DND-41 (cell line): ENCODE data around the gene PDZRN4.

Experiments used
- ATAC-seq: fragments of 200-7000 bp; cut with Tn5 transposase; 3 replicates; pipeline ENCODE4 v1.9.1; 2021; ENCODE audit warnings: low read depth; ENCODE audit not compliant: insufficient read depth
- DNase-seq: peaks from one replicate; pipeline ENCODE4 v3.0.0-alpha.2; 2020
- H2AFZ ChIP-seq: 2 replicates; pipeline ENCODE4 v1.6.0; 2012; ENCODE audit warnings: low read depth, low read length
- H3K27ac ChIP-seq: 2 replicates; pipeline ENCODE4 v1.5.1; 2012; ENCODE audit warnings: low read length, inconsistent platforms
- H3K27me3 ChIP-seq: fragments of 200-600 bp; sonication (generic); 2 replicates; pipeline ENCODE4 v1.6.0; 2012; ENCODE audit warnings: low read length, mild to moderate bottlenecking, inconsistent platforms; ENCODE audit not compliant: insufficient read depth, poor library complexity
- H3K36me3 ChIP-seq: 2 replicates; pipeline ENCODE4 v1.5.1; 2012; ENCODE audit warnings: low read length, inconsistent platforms; ENCODE audit not compliant: insufficient read depth
- H3K4me1 ChIP-seq: 2 replicates; pipeline ENCODE4 v1.5.1; 2012; ENCODE audit warnings: mild to moderate bottlenecking, low read length; ENCODE audit not compliant: insufficient read depth
- H3K4me2 ChIP-seq: 2 replicates; pipeline ENCODE4 v1.6.0; 2012; ENCODE audit warnings: mild to moderate bottlenecking, moderate library complexity, low read length, inconsistent platforms; ENCODE audit not compliant: insufficient read depth
- H3K4me3 ChIP-seq, 2 experiments: fragments of 200-600 bp in 1 of 2; shearing (Covaris generic) in 1 of 2; 2 replicates each; pipeline ENCODE4 v1.5.1; 2012 to 2016; ENCODE audit warnings: inconsistent platforms in 2 of 2, low read length in 2 of 2, mild to moderate bottlenecking in 2 of 2, low read depth in 1 of 2, moderate library complexity in 1 of 2
- H3K79me2 ChIP-seq: 2 replicates; pipeline ENCODE4 v1.6.0; 2012; ENCODE audit warnings: low read length, inconsistent platforms; ENCODE audit not compliant: insufficient read depth
- H3K9ac ChIP-seq: 2 replicates; pipeline ENCODE4 v1.6.0; 2012; ENCODE audit warnings: low read depth, mild to moderate bottlenecking, inconsistent platforms, low read length, moderate library complexity
- H3K9me3 ChIP-seq: 2 replicates; pipeline ENCODE4 v1.5.1; 2012; ENCODE audit warnings: low read length, moderate library complexity, mild to moderate bottlenecking, inconsistent platforms; ENCODE audit not compliant: insufficient read depth, severe bottlenecking
- H4K20me1 ChIP-seq: 2 replicates; pipeline ENCODE4 v1.6.0; 2012; ENCODE audit warnings: low read length; ENCODE audit not compliant: insufficient read depth
- EZH2 ChIP-seq: IDR thresholded peaks from 3 replicates; pipeline ENCODE4 v1.6.1; 2012; ENCODE audit warnings: borderline replicate concordance, low read depth, mild to moderate bottlenecking, moderate library complexity, low read length, inconsistent platforms; ENCODE audit not compliant: severe bottlenecking
- TF ChIP-seq, protein P1 (sequence below): IDR thresholded peaks from 2 replicates; pipeline ENCODE4 v1.5.1; 2012; ENCODE audit warnings: borderline replicate concordance, low read length, moderate library complexity, mild to moderate bottlenecking; ENCODE audit not compliant: poor library complexity, severe bottlenecking; ENCODE audit errors: extremely low read depth

The PDZRN4 gene

DNA sequence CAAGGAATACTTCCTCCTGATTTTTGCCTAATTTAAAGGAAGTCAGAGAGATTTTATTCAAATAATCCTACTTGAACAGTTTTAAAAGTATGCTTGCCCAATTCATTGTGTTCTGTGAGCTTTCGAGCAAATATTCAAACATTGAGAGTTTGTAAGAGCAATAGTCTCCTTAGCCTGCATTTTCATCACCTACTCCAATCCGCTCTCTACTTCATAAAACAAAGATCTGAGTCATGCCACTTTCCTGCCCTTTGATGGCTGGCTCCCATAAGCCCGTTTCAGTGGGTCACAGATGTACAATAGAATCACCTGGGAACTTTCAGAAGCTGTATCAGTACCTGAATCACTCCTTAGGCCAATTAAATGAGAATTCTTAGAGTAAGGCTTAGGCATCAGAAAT is 319.2 kb downstream of the PDZRN4 start:
- Histone ChIP-seq H3K4me2 (no peak overlapping the region), H3K4me3 (no peak overlapping the region), H4K20me1 (no peaks in the 10 kb centered on the region), H3K9me3 (no peaks in the 10 kb centered on the region), H3K4me1 (no peaks in the 10 kb centered on the region), H3K27me3 (no peaks in the 10 kb centered on the region), H3K36me3 (no peaks in the 10 kb centered on the region), H3K9ac (no peak overlapping the region), H2AFZ (no peak overlapping the region), H3K27ac (no peak overlapping the region), H3K79me2 (no peaks in the 10 kb centered on the region)
- TF ChIP-seq, protein P1, sequence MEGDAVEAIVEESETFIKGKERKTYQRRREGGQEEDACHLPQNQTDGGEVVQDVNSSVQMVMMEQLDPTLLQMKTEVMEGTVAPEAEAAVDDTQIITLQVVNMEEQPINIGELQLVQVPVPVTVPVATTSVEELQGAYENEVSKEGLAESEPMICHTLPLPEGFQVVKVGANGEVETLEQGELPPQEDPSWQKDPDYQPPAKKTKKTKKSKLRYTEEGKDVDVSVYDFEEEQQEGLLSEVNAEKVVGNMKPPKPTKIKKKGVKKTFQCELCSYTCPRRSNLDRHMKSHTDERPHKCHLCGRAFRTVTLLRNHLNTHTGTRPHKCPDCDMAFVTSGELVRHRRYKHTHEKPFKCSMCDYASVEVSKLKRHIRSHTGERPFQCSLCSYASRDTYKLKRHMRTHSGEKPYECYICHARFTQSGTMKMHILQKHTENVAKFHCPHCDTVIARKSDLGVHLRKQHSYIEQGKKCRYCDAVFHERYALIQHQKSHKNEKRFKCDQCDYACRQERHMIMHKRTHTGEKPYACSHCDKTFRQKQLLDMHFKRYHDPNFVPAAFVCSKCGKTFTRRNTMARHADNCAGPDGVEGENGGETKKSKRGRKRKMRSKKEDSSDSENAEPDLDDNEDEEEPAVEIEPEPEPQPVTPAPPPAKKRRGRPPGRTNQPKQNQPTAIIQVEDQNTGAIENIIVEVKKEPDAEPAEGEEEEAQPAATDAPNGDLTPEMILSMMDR, result no peak
- TF ChIP-seq EZH2, result no peak
- DNase-seq (no peak), ATAC-seq (no peak)

DNA sequence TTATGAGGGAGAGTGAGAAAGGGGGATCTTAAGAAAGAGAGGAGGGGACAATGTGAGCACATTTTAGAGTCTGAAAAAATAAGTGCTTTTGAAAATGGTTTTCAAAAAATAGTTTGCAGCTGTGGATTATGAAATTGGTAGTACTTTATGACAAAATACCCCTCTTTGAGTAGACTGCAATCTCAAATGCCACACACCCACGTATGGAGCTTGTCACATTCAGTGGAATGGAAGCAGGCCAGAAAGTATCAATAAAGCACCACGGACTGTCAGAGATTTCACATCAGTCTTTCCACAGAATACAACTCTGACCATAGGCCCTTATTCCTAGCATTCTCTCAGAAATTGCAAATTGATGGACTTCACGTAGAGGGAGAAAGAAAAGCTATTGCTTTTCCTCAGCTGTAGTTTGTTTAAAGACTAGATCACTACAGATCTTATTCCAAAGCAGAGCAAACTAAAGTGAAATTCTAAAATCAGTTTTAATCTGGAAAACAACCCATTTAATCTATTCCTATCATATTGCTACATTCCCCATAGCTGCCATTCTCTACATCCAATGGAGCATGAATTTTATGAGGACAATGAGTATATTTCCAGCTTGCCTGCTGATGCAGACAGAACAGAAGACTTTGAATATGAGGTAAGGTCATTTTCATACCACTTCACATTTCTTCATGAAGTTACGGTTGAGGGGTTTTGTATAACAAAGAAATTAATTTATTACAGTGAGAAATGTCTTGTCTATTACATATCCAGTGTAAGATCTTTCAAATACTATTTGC is 321.3 kb downstream of the PDZRN4 start:
- Histone ChIP-seq H3K4me3 (no peak overlapping the region), H3K4me2 (no peak overlapping the region), H3K79me2 (no peaks in the 10 kb centered on the region), H3K9ac (no peak overlapping the region), H3K9me3 (no peaks in the 10 kb centered on the region), H3K27ac (no peak overlapping the region), H3K4me1 (no peaks in the 10 kb centered on the region), H4K20me1 (no peaks in the 10 kb centered on the region), H3K36me3 (no peaks in the 10 kb centered on the region), H2AFZ (no peak overlapping the region), H3K27me3 (no peaks in the 10 kb centered on the region)
- ATAC-seq (no peak), DNase-seq (no peak)
- TF ChIP-seq EZH2, result no peak
- TF ChIP-seq, protein P1, result no peak

DNA sequence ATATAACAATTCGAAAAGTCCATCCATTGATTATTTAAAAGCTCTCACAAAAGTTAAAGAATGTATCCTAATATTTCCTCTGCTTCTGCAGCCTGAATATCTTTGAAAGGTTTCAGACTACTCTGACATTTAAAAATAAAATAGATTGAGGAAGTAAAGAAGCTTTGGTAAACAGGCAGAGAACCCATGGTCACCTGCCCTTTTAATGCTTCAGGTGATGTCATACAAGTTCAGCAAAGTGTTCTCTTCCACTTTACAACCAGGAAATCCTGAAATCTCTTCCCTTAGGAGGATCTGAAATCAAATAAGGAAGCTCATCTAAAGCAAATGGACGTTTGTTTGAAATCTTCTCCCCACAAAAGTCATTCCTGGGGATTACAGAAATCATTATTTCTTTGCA is 322.4 kb downstream of the PDZRN4 start:
- H2AFZ ChIP-seq, result no peak overlapping the region
- ATAC-seq, result no peak
- H3K36me3 ChIP-seq, result no peaks in the 10 kb centered on the region
- H3K4me1 ChIP-seq, result no peaks in the 10 kb centered on the region
- no peak for DNase-seq
- TF ChIP-seq, protein P1, result no peak
- no peak for TF ChIP-seq EZH2
- H3K4me3 ChIP-seq, result no peak overlapping the region
- H4K20me1 ChIP-seq, result no peaks in the 10 kb centered on the region
- H3K27me3 ChIP-seq, result no peaks in the 10 kb centered on the region
- no peak overlapping the region for H3K9ac ChIP-seq
- H3K9me3 ChIP-seq, result no peaks in the 10 kb centered on the region
- no peaks in the 10 kb centered on the region for H3K79me2 ChIP-seq
- H3K27ac ChIP-seq, result no peak overlapping the region
- H3K4me2 ChIP-seq, result no peak overlapping the region
